GM19099 (cell line): ENCODE results near the gene SSTR5.

Experiments
- POLR2A ChIP-seq: IDR thresholded peaks from 3 replicates; pipeline ENCODE4 v1.6.1; 2011; ENCODE audit warnings: low read depth; ENCODE audit not compliant: insufficient read length; ENCODE audit errors: extremely low read depth

SSTR5 gene

DNA sequence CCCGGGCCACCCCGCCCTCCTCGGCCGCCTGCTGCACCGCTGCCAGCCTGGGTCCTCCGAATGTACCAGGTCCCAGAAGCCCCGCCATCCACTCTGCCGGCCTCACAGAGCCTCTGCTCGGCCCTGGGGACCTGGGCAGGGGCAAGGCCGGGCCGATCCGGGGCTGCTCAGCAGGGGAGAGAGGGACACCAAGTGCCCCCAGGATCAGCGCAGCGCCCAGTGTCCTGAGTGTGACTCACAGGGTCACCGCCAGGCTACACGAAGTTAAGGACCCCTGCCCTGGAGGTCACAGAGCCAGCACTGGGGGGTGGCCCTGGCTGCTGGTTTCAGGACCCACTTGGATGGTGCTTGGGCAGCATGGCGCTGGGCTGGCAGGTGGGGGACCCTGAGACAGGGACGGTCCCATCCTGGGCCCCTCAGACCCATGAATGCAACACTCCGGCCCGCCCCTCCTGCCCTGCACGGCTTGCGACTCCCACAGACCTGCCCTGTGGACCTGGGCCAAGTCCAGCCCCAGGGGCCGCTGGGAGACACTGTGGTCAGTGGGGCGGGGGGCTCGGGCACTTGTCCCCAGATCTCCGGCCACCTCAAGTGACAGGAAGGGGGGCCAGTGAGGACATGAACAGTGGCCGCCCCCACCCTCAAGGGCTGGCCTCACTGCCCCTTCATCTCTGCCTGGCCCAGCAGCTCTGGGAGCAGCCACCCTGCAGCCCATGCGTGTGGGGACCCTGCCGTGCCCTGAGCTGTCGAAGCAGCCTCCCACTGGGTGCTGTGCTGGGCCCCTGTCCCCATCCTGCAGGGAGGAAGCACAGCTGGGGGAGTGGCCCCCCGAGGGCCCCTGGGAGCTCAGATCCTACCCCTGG lies 23.2 kb upstream of the SSTR5 start:
- no peak for TF ChIP-seq POLR2A

DNA sequence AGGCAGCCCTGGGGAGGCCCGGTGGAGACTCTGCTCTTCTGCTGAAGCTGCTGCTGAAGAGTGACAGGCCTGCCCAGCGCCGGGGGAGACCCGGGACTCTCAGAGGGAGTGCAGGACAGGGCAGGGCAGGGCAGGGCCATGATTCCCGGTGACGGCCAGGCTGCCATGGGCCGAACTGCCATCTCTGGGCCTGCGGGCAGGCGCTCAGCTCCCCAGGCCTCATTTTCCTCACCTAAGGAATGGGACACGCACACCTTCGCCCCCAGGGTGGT lies 22.6 kb upstream of the SSTR5 start:
- no peak for TF ChIP-seq POLR2A

DNA sequence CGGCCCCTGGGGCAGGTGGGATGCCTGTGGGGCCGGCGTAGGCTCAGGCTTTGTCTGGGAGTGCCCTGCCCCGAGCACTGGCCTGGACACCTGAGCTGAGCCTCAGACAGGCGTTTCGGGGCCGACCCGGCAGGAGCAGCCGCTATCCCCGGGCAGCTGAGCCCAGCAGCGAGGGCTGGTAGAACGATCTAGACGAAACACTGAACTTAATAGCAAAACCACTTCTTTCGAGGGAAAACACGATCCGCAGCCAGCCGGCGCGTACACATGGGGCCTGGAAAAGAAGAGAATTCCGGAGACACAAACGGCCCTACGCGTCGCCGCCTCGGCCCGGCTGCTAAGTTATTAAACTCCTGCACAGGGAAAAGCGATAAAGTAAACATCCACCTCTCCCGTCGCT lies 22.0 kb upstream of the SSTR5 start:
- TF ChIP-seq POLR2A, result no peak

DNA sequence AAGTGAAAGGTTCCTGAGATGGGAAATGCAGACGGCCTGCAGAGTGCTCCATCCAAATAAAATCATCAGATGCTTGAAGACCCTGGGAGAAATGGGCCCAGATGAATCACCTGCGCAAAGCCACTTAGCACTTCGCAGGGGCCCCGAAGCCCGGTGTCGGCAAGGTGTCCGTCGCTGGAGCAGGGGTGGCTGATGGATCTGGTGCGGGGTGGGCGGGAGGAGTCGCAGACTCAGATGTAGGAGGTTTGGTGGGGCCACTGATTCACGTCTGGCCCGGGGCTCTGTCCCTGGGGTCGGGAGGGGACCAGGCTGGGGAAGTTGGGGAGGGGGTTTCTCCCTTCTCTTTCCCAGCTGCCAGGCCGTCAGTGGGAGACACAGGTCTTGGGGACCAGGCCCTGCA lies 21.6 kb upstream of the SSTR5 start:
- no peak for TF ChIP-seq POLR2A

DNA sequence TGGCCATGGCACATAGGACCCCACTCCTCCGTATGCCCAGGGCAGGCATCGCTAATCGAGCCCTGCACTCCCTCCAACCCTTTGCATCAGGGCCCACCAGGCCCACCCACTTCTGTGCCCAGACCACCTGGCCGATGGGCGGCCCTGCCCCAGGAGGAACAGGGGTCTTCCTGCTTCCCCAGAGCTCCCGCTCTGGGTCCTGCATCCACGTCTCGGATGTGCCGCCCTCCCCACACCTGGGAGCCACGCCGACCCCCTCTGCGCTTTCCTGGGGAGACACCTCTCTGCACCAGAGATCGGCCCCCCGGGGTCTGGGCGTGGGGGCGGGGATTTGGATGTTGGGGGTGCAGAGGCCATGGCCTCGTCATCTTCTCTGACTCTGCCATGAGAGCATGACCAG lies 21.1 kb upstream of the SSTR5 start:
- no peak for TF ChIP-seq POLR2A

DNA sequence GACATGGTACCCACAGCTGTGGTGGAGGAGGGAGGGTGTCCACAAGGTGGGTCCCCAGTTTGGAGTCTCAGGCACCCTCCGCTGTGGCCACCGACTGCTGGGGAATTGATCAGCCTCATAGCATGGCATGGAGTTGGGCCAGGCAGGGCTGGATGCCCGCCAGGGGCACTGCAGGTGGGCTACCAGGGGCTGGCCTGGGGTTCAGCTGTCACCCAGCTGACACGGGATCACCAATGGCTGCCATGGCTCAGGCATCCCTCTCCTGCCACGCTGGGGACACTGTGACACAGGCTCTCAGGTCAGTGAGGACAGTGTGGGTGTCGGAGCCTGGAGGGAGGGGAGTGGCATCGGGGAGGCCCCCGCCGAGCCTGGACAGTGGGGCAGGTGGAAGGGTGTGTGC lies 19.8 kb upstream of the SSTR5 start:
- no peak for TF ChIP-seq POLR2A

DNA sequence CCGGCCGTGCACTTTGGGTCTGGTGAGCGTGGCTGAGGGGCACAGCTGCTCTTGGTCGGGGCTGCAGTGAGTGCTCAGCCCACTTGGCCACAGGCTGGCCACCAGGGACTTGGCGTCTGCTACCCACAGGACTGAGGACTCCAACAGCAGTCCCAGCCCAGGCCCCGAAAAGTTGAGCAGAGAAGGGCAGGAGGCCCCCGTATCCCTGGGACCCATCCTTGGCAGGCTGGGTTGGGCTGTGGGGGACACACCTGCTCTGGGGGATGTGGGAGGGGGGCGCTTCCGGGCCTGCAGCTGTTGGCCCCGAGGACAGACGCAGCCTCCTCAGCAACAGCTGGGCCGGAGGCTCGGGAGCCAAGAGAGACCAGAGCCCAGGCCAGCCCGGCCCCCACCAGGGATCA lies 19.4 kb upstream of the SSTR5 start:
- no peak for TF ChIP-seq POLR2A

DNA sequence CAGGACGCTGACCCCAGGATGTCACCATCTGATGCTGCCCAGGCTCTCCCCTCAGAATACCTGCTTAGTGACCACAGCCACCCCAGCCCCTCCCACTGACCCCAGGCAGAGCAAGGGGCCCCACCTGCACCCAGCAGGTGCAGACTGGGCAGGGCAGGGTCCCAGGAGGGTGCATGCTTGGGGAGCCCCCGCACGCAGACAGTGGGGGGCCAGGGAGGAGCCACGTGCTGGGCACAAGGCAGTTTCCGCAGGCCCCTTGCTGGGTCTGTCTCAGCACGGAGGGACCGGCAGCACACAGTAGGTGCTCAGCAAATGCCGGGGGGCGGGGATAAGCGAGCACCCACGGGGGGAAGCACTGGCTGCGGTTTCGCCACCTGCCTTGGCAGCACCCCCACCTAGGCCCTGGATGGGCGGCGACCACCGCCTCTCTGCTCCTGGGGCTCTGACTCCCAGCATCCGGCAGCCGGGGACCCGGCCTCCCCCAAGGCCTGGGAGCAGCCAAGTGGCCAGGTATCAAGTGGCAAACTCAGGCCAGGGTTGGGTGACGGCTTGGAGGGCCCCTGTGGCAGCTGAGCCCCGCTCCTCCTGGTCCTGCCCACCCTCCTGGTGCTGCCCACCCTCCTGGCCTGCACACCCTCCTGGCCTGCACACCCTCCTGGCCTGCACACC lies 18.7 kb upstream of the SSTR5 start:
- no peak for TF ChIP-seq POLR2A

DNA sequence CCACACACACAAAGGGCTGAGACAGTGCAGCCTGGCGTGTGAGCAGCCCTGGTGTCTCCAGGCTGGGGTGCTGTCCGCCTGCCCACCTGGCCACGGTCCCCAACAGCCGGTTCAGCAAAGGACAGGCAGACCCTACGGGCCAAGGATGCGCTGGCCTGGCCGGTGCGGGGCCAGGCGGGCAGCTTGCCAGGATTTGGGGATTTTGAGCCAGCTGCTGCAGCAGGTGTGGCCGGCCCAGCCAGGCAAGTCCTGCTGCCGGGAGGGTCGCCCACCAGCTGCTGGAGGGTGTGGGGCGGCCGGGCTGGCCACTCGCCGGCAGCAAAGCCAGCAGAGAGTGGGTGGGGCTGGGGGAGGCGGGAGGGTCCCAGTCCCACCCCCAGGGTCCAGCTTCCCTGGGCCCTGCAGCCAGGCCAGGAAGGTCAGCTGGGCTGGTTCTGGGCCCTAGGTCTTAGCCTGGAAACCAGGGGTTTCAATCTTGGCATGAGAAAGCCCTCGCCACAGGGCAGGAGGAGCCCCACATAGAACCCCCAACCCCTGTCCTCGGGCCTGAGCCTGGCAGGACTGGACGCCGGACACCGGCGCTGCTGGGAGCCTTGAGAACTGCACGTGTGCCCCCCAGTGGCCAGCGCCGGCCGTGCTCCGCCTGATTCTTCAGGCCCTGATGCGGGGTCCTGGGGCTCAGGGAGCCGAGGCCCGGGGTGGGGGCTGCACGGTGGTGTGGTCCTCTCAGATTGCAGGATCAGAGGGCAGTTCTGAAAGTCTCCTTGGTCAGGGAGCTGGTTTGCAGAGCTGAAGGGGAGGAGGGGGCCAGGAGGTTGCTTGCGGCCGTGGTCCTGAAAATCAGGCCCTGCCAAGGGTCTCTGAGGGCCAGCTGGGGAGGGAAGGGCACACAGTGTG lies 17.6 kb upstream of the SSTR5 start:
- no peak for TF ChIP-seq POLR2A

DNA sequence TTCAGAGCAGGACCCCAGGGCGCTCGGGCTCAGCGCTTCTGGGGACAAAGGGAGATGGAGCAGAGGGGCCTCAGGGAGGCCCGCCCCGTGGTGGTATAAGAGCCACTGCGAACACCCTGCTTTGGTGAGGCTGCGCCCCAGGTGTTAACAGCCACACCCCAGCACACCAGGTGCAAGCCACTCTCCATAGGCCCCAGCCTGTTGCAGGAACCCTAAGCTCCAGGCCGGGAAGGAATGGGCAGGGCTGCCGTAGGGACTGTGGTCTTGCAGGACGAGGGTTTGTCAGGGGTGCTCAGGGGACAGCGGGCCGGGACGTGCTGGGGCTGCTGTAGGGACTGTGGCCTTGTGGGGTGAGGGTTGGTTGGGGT lies 17.0 kb upstream of the SSTR5 start:
- no peak for TF ChIP-seq POLR2A

DNA sequence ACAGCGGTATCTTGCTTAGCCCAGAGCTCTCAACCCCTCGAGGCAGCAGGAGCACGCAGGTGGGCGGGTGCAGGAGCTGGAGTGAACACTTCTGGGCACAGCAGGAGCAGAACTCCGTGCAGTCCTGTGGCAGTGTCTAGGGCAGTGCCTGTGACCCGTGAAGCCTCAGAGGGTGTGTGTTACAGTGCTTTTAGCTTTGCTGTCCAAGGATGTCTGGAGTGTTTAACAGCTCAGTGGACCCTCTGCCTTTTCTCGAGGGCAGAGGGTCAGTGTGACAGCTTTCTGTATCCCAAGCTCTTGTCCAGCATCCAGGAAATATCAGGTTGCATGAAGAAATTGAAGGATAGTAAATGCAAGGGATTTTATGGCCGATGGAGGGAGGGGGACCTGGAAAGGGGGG lies 16.4 kb upstream of the SSTR5 start:
- TF ChIP-seq POLR2A, result no peak

DNA sequence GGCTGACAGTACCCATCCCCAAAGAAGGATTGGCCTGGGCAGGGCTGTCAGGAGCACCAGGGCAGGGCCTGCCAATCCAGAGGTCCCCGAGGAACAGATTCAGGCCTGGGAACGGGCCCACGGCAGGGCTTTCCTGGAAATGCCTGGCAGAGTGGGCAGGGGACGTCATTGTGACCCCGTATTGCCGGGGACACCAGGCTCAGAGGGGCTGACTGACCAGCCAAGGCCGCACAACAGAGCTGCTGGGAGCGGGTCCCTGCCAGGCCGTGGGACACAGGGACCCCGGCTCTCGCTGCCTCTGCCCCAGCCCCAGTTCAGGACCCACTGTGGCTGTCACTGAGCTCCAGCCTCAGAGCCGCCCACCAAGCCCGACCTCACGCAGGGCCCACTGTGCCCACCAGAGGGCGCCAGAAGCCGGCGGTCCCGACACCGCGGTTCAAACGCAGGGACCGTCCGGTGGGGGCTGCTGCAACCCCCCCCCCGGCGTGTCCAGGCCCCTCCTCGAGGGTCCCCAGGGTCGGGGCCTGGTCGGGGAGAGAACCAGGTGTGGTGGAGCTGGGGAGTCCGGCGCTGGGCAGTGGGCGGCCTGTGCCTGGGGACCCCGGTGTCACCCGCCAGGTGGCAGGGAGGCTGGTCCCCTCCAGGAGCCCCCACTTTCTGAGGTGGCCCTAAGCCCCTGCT lies 15.2 kb upstream of the SSTR5 start:
- no peak for TF ChIP-seq POLR2A

DNA sequence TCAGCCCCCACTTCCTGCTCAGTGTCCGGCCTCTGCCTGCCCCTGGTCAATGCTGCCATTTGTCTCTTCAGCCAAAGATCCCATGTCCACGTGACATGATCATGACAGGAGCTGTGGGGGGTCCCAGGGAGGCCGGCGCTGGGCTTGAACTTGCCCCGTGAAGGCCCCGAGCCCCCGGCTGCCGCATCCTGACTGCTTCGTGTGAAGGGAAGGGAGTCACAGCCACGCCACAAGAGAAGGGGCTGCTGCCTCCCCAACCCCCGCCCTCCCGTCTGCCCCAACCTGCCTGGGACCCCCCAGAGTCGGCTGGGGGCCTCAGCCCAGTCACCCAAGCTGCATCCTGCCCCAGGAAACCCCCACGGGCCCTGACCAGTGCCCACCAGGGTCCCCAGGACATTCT lies 14.3 kb upstream of the SSTR5 start:
- TF ChIP-seq POLR2A, result no peak

DNA sequence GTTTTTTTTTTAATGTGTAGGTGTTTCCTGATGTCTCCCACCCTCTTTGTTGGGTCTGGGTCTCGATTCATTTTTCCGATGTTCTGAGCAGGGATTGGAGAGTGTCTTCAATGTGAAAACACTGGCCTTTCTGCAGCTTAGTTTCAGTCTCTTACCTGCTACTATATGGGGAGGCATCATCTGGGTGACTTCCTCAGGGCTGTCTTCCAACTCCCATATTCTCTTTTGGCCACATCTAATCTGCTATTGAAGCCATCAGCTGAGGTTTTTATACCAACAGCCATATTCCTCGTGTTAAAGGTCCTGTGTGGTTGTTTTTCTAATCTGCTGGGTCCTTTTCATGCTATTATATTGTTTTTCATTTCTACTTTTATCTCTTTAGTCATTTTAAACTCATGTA lies 13.2 kb upstream of the SSTR5 start:
- TF ChIP-seq POLR2A, result no peak
